MCF 10A (cell line): Measurements from ENCODE around the gene ANKRD13D. TPM values are rescaled to one million over a fixed set of nuclear protein-coding genes. Genes with fewer than 3 reads are reported as not detected.
A peak's percentile ranks its signal among the peaks of the same experiment; 100 is the strongest.

Experiments used
- BruUV-seq: library from RNA; stranded (reverse); fragments of 400-500 nt; replicated peaks from 2 replicates; lab custom pipeline; 2021; lab: Mats Ljungman, UMichigan
- CTCF ChIA-PET: fragments of 300-600 bp; sonication (Branson Sonifier 250); formaldehyde crosslinking; extraction: SDS; loops from one replicate; lab custom pipeline; 2021; ENCODE audit warnings: antibody characterized with exemption, inconsistent platforms; lab: Yijun Ruan, JAX
- POLR2A ChIA-PET: fragments of 300-600, 350-650 bp; sonication (Branson Sonifier 250); formaldehyde crosslinking; extraction: SDS; loops from one replicate; lab custom pipeline; 2020; ENCODE audit warnings: antibody characterized with exemption, inconsistent platforms; lab: Yijun Ruan, JAX
- DNase-seq: peaks from one replicate; pipeline ENCODE4 v3.0.0-alpha.2; 2018; ENCODE audit not compliant: unreplicated experiment
- H3K27ac Mint-ChIP-seq: one replicate; pipeline ENCODE4 v1.8.0; 2022; ENCODE audit warnings: mild to moderate bottlenecking, low read depth, mixed read lengths; ENCODE audit not compliant: unreplicated experiment
- H3K27me3 Mint-ChIP-seq: one replicate; pipeline ENCODE4 v1.8.0; 2022; ENCODE audit warnings: mixed read lengths; ENCODE audit not compliant: insufficient read depth, unreplicated experiment
- H3K36me3 Mint-ChIP-seq: one replicate; pipeline ENCODE4 v1.8.0; 2022; ENCODE audit warnings: mild to moderate bottlenecking, moderate library complexity, mixed read lengths; ENCODE audit not compliant: insufficient read depth, unreplicated experiment
- H3K4me1 Mint-ChIP-seq: one replicate; pipeline ENCODE4 v1.8.0; 2022; ENCODE audit warnings: mixed read lengths; ENCODE audit not compliant: insufficient read depth, unreplicated experiment
- H3K4me3 Mint-ChIP-seq: one replicate; pipeline ENCODE4 v1.8.0; 2022; ENCODE audit warnings: mild to moderate bottlenecking, moderate library complexity, mixed read lengths; ENCODE audit not compliant: unreplicated experiment
- H3K9me3 Mint-ChIP-seq: one replicate; pipeline ENCODE4 v1.8.0; 2022; ENCODE audit warnings: mixed read lengths; ENCODE audit not compliant: unreplicated experiment
- CTCF ChIP-seq: fragments of 200-600 bp; IDR thresholded peaks from one replicate; pipeline ENCODE4 v1.8.0; 2022; ENCODE audit warnings: antibody characterized with exemption, mild to moderate bottlenecking; ENCODE audit not compliant: unreplicated experiment
- intact Hi-C: fragments of 100-400 bp; cut with micrococcal nuclease; formaldehyde crosslinking; loops from 2 replicates; pipeline ENCODE4 v1.14.1; 2022
- total RNA-seq: library from RNA; stranded (reverse); gene quantifications from 2 replicates; pipeline ENCODE4 v1.2.3, GENCODE V29; 2022

The ANKRD13D gene
- total RNA-seq, 1 experiment from 2014 or later: 39.7 TPM

GRCh38 chr11:67349457-67349856 is 60.4 kb downstream of the ANKRD13D start:
- no peaks in the 10 kb centered on the region for H3K9me3 Mint-ChIP-seq
- POLR2A ChIA-PET: interaction anchor here (0.7 to 1.3 kb wide), 4 partner anchors 11 to 43 kb away, joined by 3 to 6 read pairs (median 4); partner anchors contain the start of gene RAD9A
- peaks cover 12% of the 10 kb centered on the region for H3K36me3 Mint-ChIP-seq
- peaks cover 44% of the 10 kb centered on the region for H3K4me1 Mint-ChIP-seq
- H3K27ac Mint-ChIP-seq: peak overlapping the region; percentile 84
- CTCF ChIA-PET: interaction anchor here (0.7 to 18.6 kb wide), 5 partner anchors 13 to 85 kb away, joined by 4 to 659 read pairs (median 20); partner anchors contain the start of gene CLCF1
- no peak for DNase-seq
- intact Hi-C loops: loop anchor here (5.0 kb wide), 1 partner anchor 33 kb away; no protein-coding TSS in a partner anchor
- no peaks in the 10 kb centered on the region for H3K27me3 Mint-ChIP-seq
- no peak overlapping the region for H3K4me3 Mint-ChIP-seq
- TF ChIP-seq CTCF: no peak
- no TSS peak for BruUV-seq

GRCh38 chr11:67349928-67350465 is 60.9 kb downstream of the ANKRD13D start:
- peak overlapping the region; percentile 84 for H3K27ac Mint-ChIP-seq
- H3K4me1 Mint-ChIP-seq: peaks cover 49% of the 10 kb centered on the region
- CTCF ChIA-PET: interaction anchor here (0.6 to 18.6 kb wide), 8 partner anchors 13 to 1219 kb away, joined by 3 to 659 read pairs (median 4); partner anchors contain the start of gene CLCF1

GRCh38 chr11:67351275-67352005 is 62.3 kb downstream of the ANKRD13D start:
- Mint-ChIP-seq H3K36me3 (peaks cover 12% of the 10 kb centered on the region), H3K4me3 (peak overlapping the region; percentile 85), H3K27ac (peak overlapping the region; percentile 23), H3K9me3 (no peaks in the 10 kb centered on the region), H3K4me1 (peaks cover 49% of the 10 kb centered on the region), H3K27me3 (no peaks in the 10 kb centered on the region)
- POLR2A ChIA-PET: interaction anchor here (0.6 to 9.3 kb wide), 14 partner anchors 9 to 583 kb away, joined by 3 to 144 read pairs (median 3); partner anchors contain the start of genes ANKRD13D, CLCF1, PPP1CA and RAD9A
- CTCF ChIA-PET: interaction anchor here (0.6 to 18.6 kb wide), 27 partner anchors 11 to 657 kb away, joined by 3 to 659 read pairs (median 4); partner anchors contain the start of genes AIP, CLCF1 and RAD9A
- BruUV-seq: no TSS peak
- TF ChIP-seq CTCF: peak; percentile 90
- DNase-seq: peak; percentile 80
- intact Hi-C loops: no loop called here

More at GRCh38 chr11:67349928-67350465, 60.9 kb downstream of the ANKRD13D start:
- no TSS peak for BruUV-seq
- Mint-ChIP-seq H3K27me3 (no peaks in the 10 kb centered on the region), H3K9me3 (no peaks in the 10 kb centered on the region), H3K36me3 (peaks cover 12% of the 10 kb centered on the region), H3K4me3 (no peak overlapping the region)
- TF ChIP-seq CTCF: no peak
- POLR2A ChIA-PET: interaction anchor here (1.3 to 2.3 kb wide), 2 partner anchors 29 to 42 kb away, joined by 4 to 14 read pairs; partner anchors contain the start of gene RAD9A
- intact Hi-C loops: loop anchor here (5.0 kb wide), 1 partner anchor 32 kb away; no protein-coding TSS in a partner anchor
- no peak for DNase-seq

Other genes with a start within 250 kb of the ANKRD13D start
- 132 and 190 TPM in 2 replicates for gene RHOD, start 232.5 kb upstream of the ANKRD13D start, total RNA-seq
- gene KDM2A, start 170.0 kb upstream of the ANKRD13D start, total RNA-seq: 63.8 and 64.5 TPM in 2 replicates
- gene GRK2, start 22.8 kb upstream of the ANKRD13D start, total RNA-seq: 48.1 and 50.1 TPM in 2 replicates
- 31.7 and 38.0 TPM in 2 replicates for gene SSH3, start 14.2 kb downstream of the ANKRD13D start, total RNA-seq
- 54.8 and 79.9 TPM in 2 replicates for gene POLD4, start 64.2 kb downstream of the ANKRD13D start, total RNA-seq
- 5.8 and 7.0 TPM in 2 replicates for gene CLCF1, start 84.3 kb downstream of the ANKRD13D start, total RNA-seq
- gene RAD9A, start 102.7 kb downstream of the ANKRD13D start, total RNA-seq: 9.9 and 18.3 TPM in 2 replicates
- gene PPP1CA, start 112.6 kb downstream of the ANKRD13D start, total RNA-seq: 123 and 143 TPM in 2 replicates
- not detected in 2 replicates for gene TBC1D10C, start 114.8 kb downstream of the ANKRD13D start, total RNA-seq
- 0.07 TPM in 1 of 2 replicates, not detected in the other for gene CARNS1, start 126.4 kb downstream of the ANKRD13D start, total RNA-seq
- gene RPS6KB2, start 139.2 kb downstream of the ANKRD13D start, total RNA-seq: 49.8 and 60.1 TPM in 2 replicates
- gene PTPRCAP, start 148.4 kb downstream of the ANKRD13D start, total RNA-seq: 0.54 and 0.86 TPM in 2 replicates
- 44.9 and 59.8 TPM in 2 replicates for gene CORO1B, start 154.2 kb downstream of the ANKRD13D start, total RNA-seq
- gene GPR152, start 163.4 kb downstream of the ANKRD13D start, total RNA-seq: not detected in 2 replicates
- not detected in 2 replicates for gene CABP4, start 166.1 kb downstream of the ANKRD13D start, total RNA-seq
- 49.7 and 50.1 TPM in 2 replicates for gene TMEM134, start 179.9 kb downstream of the ANKRD13D start, total RNA-seq
- 28.7 and 30.5 TPM in 2 replicates for gene AIP, start 193.7 kb downstream of the ANKRD13D start, total RNA-seq
- gene PITPNM1, start 216.1 kb downstream of the ANKRD13D start, total RNA-seq: 38.7 and 51.0 TPM in 2 replicates
- gene CDK2AP2, start 218.9 kb downstream of the ANKRD13D start, total RNA-seq: 93.7 and 136 TPM in 2 replicates
- gene CABP2, start 234.1 kb downstream of the ANKRD13D start, total RNA-seq: not detected in 2 replicates